Right ventricle myocardium superior (tissue), 1 donor: Measurements from ENCODE around the gene SPNS3. TPM values are rescaled to one million over a fixed set of nuclear protein-coding genes. Genes with fewer than 3 reads are reported as not detected.

Source experiments
- ATAC-seq: fragments of 200-7000 bp; cut with Tn5 transposase; one replicate; pipeline ENCODE4 v1.9.1; 2020; ENCODE audit warnings: mild to moderate bottlenecking; ENCODE audit not compliant: poor library complexity
- DNase-seq: peaks from one replicate; pipeline ENCODE4 v3.0.0-alpha.2; 2020
- intact Hi-C: fragments of 100-400 bp; cut with DNase I; formaldehyde crosslinking; loops from one replicate; pipeline ENCODE4 v1.11.2; 2022
- total RNA-seq: library from RNA; stranded (reverse); fragmentation: NEBNext Ultra II Directional; extraction: Animal tissue kit (Norgen Biotek cat#: 25700); gene quantifications from one replicate; pipeline ENCODE4 v1.2.1, GENCODE V29; 2021
- donor health status: DM: no; HTN: yes; CAD: no; lungs with severe emphysema.

The SPNS3 gene
- total RNA-seq, 1 donor from 2014 or later = 0.24 TPM

GRCh38 chr17:4450710-4451316, 17.1 kb downstream of the SPNS3 start:
- peak; percentile 27 for DNase-seq
- intact Hi-C loops = no loop called here
- ATAC-seq = no peak

- intact Hi-C loops = no loop called here
- peak; percentile 16 for DNase-seq
- ATAC-seq = no peak
Measured at GRCh38 chr17:4453812-4454591, 20.3 kb downstream of the SPNS3 start.

DNA sequence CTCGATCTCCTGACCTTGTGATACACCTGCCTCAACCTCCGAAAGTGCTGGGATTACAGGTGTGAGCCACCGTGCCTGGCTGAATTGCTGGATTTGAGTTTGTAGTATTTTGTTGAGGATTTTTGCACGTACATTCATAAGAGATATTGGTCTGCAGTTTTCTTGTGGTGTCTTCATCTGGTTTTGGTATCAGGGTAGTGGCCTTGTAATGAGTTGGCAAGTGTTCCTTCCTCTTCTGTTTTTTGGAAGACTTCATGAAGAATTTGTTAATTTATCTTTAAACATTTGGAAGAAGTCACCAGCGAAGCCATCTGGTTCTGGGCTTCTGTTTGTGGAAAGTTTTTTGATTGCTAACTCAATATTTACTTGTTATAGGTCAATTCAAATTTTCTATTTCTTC, 26.9 kb downstream of the SPNS3 start:
- ATAC-seq (no peak), DNase-seq (no peak)
- intact Hi-C loops = no loop called here

DNA sequence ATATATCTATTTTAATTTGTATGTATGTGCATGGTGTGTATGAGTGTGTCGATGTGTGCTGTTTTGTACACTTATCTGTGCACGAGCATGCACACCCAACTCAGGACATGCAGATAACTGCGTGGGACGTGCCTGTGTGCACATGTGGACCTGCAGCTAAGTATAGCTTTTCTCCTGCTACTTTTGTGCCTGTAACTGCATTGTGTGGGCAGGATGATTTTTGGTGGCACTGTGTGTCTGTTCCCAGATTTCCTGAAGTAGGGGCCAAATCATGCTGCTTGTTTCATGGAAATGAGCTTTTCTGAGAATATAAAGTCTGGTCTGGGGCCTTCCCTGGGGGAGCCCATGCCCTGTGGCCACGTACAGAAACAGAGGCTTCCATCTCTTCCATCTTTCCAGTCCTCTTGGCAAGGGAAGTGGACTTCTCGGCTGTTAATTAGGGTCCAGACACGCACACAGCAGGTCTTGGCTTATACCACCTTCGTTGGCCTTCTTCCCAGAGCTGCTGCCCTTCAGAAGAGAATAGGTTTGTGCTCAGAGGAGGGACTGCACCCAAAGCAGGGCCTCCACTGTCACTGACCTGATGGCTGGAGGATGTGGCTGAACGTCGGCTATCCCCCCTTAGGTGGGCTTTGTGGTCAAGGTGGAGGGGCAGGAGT, 30.2 kb downstream of the SPNS3 start:
- DNase-seq (no peak), ATAC-seq (peak; percentile 86)
- intact Hi-C loops = no loop called here

DNA sequence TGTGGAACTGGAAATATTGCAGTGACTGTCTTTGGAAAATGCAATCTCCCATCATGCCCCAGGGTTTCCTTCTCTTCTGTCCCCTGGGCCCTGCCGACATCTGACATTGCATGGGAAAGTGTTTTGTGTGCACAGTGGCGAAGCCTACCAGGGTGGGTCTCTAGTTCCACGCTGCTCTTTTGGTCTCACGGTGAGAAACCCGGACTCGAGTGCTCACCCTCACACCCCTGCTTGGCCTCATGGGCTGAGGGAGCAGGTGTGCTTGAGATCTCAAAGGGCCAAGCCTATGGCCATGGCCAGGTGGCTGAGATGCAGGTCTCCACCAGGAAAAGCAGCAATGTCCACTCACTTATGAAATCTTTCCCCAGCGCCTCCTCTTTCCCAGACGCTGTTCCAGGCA, 32.0 kb downstream of the SPNS3 start:
- no peak for ATAC-seq
- DNase-seq = no peak

GRCh38 chr17:4467287-4467686, 33.5 kb downstream of the SPNS3 start:
- ATAC-seq (no peak), DNase-seq (no peak)
- intact Hi-C loops = no loop called here

More for the DNA sequence above, 32.0 kb downstream of the SPNS3 start:
- intact Hi-C loops = no loop called here

GRCh38 chr17:4469552-4469951, 35.8 kb downstream of the SPNS3 start:
- intact Hi-C loops = no loop called here
- ATAC-seq (peak; percentile 84), DNase-seq (no peak)

- intact Hi-C loops = no loop called here
- DNase-seq (no peak), ATAC-seq (no peak)
Measured at GRCh38 chr17:4472286-4472685, 38.5 kb downstream of the SPNS3 start.

- intact Hi-C loops = no loop called here
- ATAC-seq = peak; percentile 94
- peak; percentile 80 for DNase-seq
Measured at GRCh38 chr17:4474093-4474492, 40.4 kb downstream of the SPNS3 start.

DNA sequence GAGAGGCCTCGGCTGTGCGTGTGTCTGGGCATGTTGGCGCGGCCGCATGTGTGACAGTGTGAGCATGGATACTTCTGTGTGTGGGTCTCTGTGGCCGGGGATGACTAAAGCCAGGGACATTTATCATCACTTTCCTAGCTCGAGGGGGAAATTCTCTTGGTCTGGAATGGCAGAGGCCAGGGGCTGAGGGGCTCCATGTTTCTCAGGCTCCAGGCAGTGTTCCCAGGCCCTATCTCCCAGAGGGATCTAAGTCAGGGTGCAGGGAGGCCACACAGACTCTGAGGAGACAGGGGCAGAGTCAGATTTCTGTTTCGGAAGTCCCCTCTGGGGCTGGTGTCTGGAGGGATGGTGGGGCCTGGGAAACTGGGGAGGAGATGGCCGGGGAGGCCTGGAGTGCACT, 41.3 kb downstream of the SPNS3 start:
- no peak for DNase-seq
- ATAC-seq = no peak
- intact Hi-C loops = no loop called here

- ATAC-seq = no peak
- DNase-seq = no peak
- intact Hi-C loops = no loop called here
Measured at GRCh38 chr17:4475463-4475862, 41.7 kb downstream of the SPNS3 start.

- intact Hi-C loops = no loop called here
- ATAC-seq = no peak
- DNase-seq = no peak
Measured at GRCh38 chr17:4476017-4476416, 42.3 kb downstream of the SPNS3 start.

DNA sequence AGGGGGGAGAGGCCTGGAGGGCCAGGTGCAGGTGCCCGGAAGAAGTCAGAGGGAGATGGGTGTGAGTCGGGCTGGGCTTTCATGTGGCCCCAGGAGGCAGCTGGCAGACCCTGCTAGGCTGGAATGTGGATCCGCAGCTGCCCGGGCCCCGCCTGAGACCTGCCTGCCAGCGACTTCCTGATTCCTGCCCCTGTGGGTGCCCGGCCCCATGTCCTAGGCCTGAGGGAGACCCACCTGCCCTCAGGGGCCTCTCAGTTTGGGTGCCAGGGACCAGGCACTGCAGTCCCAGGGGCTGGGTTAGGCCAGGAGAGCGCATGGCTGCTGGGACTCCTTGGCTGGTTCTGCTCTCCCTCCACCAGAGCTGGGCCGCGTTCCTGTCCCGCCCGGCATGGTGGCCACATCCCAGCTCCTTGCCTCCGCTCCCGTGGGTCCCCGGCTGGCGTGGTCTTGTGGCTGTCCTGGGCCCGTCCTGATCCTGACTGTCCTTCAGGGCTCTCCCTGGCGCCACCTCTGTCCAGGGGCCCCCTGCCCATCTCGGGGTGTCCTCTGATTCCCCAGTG, 42.9 kb downstream of the SPNS3 start:
- ATAC-seq (no peak), DNase-seq (no peak)
- intact Hi-C loops = no loop called here

DNA sequence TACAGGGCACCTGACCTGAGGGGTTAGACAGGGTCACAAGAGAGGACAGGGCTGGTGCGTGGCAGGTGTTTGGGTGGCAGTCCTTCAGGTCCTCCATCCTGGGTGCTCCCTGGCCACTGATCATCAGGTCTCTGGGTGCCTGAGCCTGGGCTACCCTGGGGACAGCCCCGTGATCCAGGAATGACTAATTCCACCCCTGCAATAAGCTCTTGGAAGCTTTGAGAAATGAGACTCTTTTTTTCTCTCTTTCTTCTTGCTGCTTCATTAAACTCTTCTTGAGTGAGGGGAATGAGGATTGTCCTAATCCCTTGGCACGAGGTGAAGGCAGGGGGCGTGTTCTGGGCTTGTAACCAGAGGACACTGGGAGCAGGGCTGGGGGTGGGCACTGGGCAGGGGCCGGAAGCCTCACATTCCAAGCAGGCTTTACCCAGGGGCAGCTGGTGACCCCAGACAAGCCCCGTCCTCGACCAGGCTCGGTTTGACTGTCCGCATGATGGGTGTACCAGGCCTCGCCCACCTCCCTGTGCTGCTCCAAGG, 43.6 kb downstream of the SPNS3 start:
- no peak for ATAC-seq
- intact Hi-C loops = no loop called here
- no peak for DNase-seq

DNA sequence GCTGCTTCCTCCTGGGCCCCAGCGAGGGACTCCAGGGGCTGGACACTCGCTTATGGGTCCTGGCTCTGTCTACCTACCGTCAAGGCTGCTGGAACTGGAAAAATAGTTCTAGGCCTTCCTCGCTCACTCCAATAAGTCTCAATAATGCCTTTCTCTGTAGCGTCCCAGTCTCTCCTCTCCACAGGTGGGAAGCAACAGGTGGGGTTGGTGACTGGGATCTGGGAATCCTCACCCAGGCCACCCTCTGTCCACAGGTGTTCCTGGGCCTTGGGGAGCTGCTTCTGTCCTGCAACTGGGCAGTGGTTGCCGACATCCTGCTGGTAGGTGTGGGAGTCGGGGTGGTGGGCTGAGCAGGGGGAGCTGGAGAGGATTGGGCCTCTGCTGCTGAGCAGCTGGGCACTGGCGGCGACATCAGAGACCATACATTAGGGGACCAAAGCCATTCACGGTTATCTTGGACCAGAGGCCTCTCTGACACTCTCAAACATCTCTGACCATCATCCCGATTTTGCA, 44.6 kb downstream of the SPNS3 start:
- no peak for DNase-seq
- intact Hi-C loops = no loop called here
- ATAC-seq = no peak

GRCh38 chr17:4479340-4479981, 45.7 kb downstream of the SPNS3 start:
- intact Hi-C loops = no loop called here
- DNase-seq (no peak), ATAC-seq (no peak)

DNA sequence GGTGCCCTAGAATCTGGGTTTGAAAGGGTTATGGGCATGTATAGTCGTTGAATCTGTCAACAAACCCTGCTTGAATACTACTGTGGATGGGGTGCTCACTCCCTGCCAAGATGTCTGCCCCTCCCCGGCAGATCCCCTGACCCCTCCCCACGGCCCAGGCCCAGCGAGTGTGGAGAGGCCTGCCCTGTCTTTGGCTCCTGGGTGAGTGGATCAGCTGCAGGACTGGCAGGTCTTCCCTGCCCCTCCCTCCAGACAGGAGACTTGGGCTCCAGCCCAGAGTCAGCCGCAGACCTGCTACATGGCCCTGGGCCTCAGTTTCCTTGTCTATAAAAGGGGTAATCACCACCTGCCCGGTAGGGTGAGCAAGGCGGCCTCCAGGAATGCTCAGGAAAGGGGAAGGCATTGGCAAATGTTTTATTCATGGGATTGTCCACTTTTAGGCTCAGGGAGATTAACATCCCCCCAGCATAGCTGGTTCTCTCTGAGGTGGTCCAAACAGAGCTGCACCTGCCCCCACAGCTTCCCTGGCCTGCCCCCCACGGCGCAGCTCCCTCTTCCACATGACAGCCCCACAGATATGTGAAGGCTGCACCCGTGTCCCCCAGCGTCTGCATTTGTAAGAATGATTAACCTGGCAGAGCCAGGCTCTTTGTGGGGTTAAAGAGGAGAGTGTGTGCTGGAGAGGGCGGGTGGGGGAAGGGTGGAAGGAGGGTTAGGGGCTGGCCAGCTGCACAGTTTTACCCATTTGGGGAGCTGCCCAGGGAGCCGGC, 46.4 kb downstream of the SPNS3 start:
- intact Hi-C loops = no loop called here
- DNase-seq (no peak), ATAC-seq (no peak)
